ENCODE measurements around the gene GALNT1. TPM values are rescaled to one million over a fixed set of nuclear protein-coding genes. Genes with fewer than 3 reads are reported as not detected.

The GALNT1 gene
- total RNA-seq, 1 donor from 2014 or later: 57.2 TPM

DNA sequence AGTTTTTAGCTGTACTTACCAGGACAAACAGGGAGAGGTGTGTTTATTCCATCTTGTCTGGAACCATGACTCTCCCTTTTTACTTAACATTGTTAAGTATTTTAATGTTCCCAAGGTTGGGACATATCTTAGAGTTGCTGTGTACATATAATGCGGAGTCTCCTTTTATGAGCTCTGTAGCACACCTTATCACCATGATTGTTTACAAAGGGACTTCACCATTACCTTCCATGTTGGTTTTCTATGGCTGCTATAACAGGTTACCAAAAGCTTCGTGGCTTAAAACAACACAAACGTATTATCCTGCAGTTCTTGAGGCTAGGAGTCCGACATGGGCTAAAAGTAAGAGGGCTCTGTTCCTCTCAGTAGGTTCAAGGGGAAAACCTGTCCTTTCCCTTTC is 164.3 kb downstream of the GALNT1 start:
- no peaks in the 10 kb centered on the region for H3K27me3 ChIP-seq (ENCODE audit: low read depth)
- no peaks in the 10 kb centered on the region for H3K36me3 ChIP-seq
- no peak overlapping the region for H3K27ac ChIP-seq
- no peaks in the 10 kb centered on the region for H3K4me1 ChIP-seq
- DNase-seq (no peak), ATAC-seq (no peak)
- H3K4me3 ChIP-seq: no peak overlapping the region
- TF ChIP-seq, protein P1, sequence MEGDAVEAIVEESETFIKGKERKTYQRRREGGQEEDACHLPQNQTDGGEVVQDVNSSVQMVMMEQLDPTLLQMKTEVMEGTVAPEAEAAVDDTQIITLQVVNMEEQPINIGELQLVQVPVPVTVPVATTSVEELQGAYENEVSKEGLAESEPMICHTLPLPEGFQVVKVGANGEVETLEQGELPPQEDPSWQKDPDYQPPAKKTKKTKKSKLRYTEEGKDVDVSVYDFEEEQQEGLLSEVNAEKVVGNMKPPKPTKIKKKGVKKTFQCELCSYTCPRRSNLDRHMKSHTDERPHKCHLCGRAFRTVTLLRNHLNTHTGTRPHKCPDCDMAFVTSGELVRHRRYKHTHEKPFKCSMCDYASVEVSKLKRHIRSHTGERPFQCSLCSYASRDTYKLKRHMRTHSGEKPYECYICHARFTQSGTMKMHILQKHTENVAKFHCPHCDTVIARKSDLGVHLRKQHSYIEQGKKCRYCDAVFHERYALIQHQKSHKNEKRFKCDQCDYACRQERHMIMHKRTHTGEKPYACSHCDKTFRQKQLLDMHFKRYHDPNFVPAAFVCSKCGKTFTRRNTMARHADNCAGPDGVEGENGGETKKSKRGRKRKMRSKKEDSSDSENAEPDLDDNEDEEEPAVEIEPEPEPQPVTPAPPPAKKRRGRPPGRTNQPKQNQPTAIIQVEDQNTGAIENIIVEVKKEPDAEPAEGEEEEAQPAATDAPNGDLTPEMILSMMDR (IDR thresholded peaks at IDR 0.05): no peak
- H3K9me3 ChIP-seq: no peaks in the 10 kb centered on the region
- intact Hi-C loops (cut with DNase I): no loop called here

DNA sequence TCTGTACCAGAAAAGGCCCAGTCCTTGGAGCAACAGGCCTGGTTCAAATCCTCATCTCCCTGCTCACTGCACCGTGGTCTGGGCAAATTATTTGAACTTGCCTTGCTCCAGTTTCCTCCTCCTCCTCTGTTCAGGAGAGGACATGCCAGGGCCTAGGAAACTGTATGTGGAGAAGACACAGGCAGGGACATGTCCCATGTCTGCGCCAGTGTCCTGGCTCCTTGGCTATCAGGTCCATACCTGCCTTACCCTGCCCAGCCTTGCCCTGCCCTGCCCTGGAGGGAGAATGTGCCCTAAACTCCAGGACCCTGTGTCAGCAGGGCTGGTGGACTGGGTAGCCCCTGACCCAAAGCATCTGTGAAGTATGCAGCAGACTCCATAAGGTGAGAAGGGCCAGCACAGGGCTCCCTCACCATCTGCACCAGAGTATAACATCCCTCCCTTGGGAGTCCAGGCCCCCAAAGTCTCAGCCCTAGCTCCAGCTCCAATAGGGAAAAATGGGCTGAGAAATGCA is 165.3 kb downstream of the GALNT1 start:
- TF ChIP-seq, protein P1 (IDR thresholded peaks at IDR 0.05): no peak
- Histone ChIP-seq H3K4me3 (no peak overlapping the region), H3K4me1 (no peaks in the 10 kb centered on the region), H3K27me3 (ENCODE audit: low read depth) (no peaks in the 10 kb centered on the region), H3K27ac (no peak overlapping the region), H3K36me3 (no peaks in the 10 kb centered on the region), H3K9me3 (no peaks in the 10 kb centered on the region)
- no peak for ATAC-seq
- DNase-seq: no peak
- intact Hi-C loops (cut with DNase I): no loop called here

DNA sequence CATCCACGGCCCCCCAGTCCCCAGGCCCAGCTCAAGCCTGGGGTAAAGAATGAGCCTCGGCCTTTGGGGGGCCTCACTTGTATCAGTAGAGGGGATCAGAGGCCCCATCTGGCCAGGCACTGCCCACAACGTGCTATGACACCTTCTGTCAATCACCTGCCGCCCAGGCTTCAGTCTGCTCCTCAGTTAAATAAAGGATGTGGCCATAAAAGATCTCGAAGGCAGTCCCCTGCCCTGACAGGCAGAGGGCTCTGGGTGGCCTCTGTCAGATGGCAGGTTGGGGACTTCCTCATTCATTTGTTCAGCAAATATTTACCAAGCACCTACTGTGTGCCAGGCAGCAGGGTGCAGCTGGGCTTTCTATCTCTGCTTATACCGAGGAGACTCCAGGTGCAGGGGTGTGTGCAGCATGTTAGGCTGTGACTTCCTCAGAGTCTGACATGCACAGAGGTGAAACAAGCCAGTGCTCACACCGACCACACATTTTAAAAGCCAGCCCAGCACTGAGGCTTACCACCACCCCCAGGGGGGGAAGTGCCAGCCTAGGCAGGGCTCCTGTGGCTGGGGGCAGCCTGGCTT is 166.4 kb downstream of the GALNT1 start:
- Histone ChIP-seq H3K27ac (no peak overlapping the region), H3K27me3 (ENCODE audit: low read depth) (no peaks in the 10 kb centered on the region), H3K4me3 (no peak overlapping the region), H3K36me3 (no peaks in the 10 kb centered on the region), H3K9me3 (no peaks in the 10 kb centered on the region), H3K4me1 (no peaks in the 10 kb centered on the region)
- intact Hi-C loops (cut with DNase I): no loop called here
- DNase-seq: no peak
- TF ChIP-seq, protein P1 (IDR thresholded peaks at IDR 0.05): no peak
- ATAC-seq: no peak

DNA sequence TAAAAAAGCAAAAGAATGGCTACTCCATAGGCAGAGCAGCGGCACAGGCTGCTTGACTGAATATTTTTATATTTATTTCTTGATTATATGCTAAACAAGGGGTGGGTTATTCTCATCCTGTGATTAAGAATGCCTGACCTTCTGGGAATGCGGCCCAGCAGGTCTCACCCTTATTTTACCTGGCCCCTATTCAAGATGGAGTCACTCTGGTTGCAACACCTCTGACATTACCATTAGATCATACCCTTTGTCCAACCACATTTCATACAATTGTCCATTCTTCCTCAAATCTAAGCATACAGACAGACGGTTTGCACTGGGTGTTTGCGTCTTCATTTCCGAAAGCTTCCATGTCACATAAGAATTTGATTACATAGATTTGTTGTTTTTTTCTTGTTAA is 168.2 kb downstream of the GALNT1 start:
- ATAC-seq (no peak), DNase-seq (no peak)
- H3K27me3 ChIP-seq (ENCODE audit: low read depth): peaks cover 5% of the 10 kb centered on the region
- no peak overlapping the region for H3K27ac ChIP-seq
- no peaks in the 10 kb centered on the region for H3K36me3 ChIP-seq
- intact Hi-C loops (cut with DNase I): loop anchor here (10.0 kb wide), 1 partner anchor 195 kb away; no protein-coding TSS in a partner anchor
- TF ChIP-seq, protein P1 (IDR thresholded peaks at IDR 0.05): no peak
- H3K4me1 ChIP-seq: no peaks in the 10 kb centered on the region
- no peak overlapping the region for H3K4me3 ChIP-seq
- H3K9me3 ChIP-seq: no peaks in the 10 kb centered on the region

- Histone ChIP-seq H3K27ac (no peak overlapping the region), H3K9me3 (no peaks in the 10 kb centered on the region), H3K27me3 (ENCODE audit: low read depth) (peaks cover 5% of the 10 kb centered on the region), H3K36me3 (no peaks in the 10 kb centered on the region), H3K4me1 (no peaks in the 10 kb centered on the region), H3K4me3 (no peak overlapping the region)
- intact Hi-C loops (cut with DNase I): loop anchor here (10.0 kb wide), 1 partner anchor 194 kb away; no protein-coding TSS in a partner anchor
- no peak for ATAC-seq
- TF ChIP-seq, protein P1 (IDR thresholded peaks at IDR 0.05): no peak
- no peak for DNase-seq
Measured at GRCh38 chr18:35750929-35751328, 169.4 kb downstream of the GALNT1 start.
